DND-41 (cell line): ENCODE measurements around the gene AQP2.

Source experiments
- ATAC-seq: fragments of 200-7000 bp; cut with Tn5 transposase; 3 replicates; pipeline ENCODE4 v1.9.1; 2021; ENCODE audit warnings: low read depth; ENCODE audit not compliant: insufficient read depth
- DNase-seq: peaks from one replicate; pipeline ENCODE4 v3.0.0-alpha.2; 2020
- H2AFZ ChIP-seq: 2 replicates; pipeline ENCODE4 v1.6.0; 2012; ENCODE audit warnings: low read depth, low read length
- H3K27ac ChIP-seq: 2 replicates; pipeline ENCODE4 v1.5.1; 2012; ENCODE audit warnings: low read length, inconsistent platforms
- H3K27me3 ChIP-seq: fragments of 200-600 bp; sonication (generic); 2 replicates; pipeline ENCODE4 v1.6.0; 2012; ENCODE audit warnings: low read length, mild to moderate bottlenecking, inconsistent platforms; ENCODE audit not compliant: insufficient read depth, poor library complexity
- H3K36me3 ChIP-seq: 2 replicates; pipeline ENCODE4 v1.5.1; 2012; ENCODE audit warnings: low read length, inconsistent platforms; ENCODE audit not compliant: insufficient read depth
- H3K4me1 ChIP-seq: 2 replicates; pipeline ENCODE4 v1.5.1; 2012; ENCODE audit warnings: mild to moderate bottlenecking, low read length; ENCODE audit not compliant: insufficient read depth
- H3K4me2 ChIP-seq: 2 replicates; pipeline ENCODE4 v1.6.0; 2012; ENCODE audit warnings: mild to moderate bottlenecking, moderate library complexity, low read length, inconsistent platforms; ENCODE audit not compliant: insufficient read depth
- H3K4me3 ChIP-seq, 2 experiments: fragments of 200-600 bp in 1 of 2; shearing (Covaris generic) in 1 of 2; 2 replicates each; pipeline ENCODE4 v1.5.1; 2012 to 2016; ENCODE audit warnings: inconsistent platforms in 2 of 2, low read length in 2 of 2, mild to moderate bottlenecking in 2 of 2, low read depth in 1 of 2, moderate library complexity in 1 of 2
- H3K79me2 ChIP-seq: 2 replicates; pipeline ENCODE4 v1.6.0; 2012; ENCODE audit warnings: low read length, inconsistent platforms; ENCODE audit not compliant: insufficient read depth
- H3K9ac ChIP-seq: 2 replicates; pipeline ENCODE4 v1.6.0; 2012; ENCODE audit warnings: low read depth, mild to moderate bottlenecking, inconsistent platforms, low read length, moderate library complexity
- H3K9me3 ChIP-seq: 2 replicates; pipeline ENCODE4 v1.5.1; 2012; ENCODE audit warnings: low read length, moderate library complexity, mild to moderate bottlenecking, inconsistent platforms; ENCODE audit not compliant: insufficient read depth, severe bottlenecking
- H4K20me1 ChIP-seq: 2 replicates; pipeline ENCODE4 v1.6.0; 2012; ENCODE audit warnings: low read length; ENCODE audit not compliant: insufficient read depth
- EZH2 ChIP-seq: IDR thresholded peaks from 3 replicates; pipeline ENCODE4 v1.6.1; 2012; ENCODE audit warnings: borderline replicate concordance, low read depth, mild to moderate bottlenecking, moderate library complexity, low read length, inconsistent platforms; ENCODE audit not compliant: severe bottlenecking
- TF ChIP-seq, protein P1 (sequence below): IDR thresholded peaks from 2 replicates; pipeline ENCODE4 v1.5.1; 2012; ENCODE audit warnings: borderline replicate concordance, low read length, moderate library complexity, mild to moderate bottlenecking; ENCODE audit not compliant: poor library complexity, severe bottlenecking; ENCODE audit errors: extremely low read depth

AQP2 gene, protein sequence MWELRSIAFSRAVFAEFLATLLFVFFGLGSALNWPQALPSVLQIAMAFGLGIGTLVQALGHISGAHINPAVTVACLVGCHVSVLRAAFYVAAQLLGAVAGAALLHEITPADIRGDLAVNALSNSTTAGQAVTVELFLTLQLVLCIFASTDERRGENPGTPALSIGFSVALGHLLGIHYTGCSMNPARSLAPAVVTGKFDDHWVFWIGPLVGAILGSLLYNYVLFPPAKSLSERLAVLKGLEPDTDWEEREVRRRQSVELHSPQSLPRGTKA

DNA sequence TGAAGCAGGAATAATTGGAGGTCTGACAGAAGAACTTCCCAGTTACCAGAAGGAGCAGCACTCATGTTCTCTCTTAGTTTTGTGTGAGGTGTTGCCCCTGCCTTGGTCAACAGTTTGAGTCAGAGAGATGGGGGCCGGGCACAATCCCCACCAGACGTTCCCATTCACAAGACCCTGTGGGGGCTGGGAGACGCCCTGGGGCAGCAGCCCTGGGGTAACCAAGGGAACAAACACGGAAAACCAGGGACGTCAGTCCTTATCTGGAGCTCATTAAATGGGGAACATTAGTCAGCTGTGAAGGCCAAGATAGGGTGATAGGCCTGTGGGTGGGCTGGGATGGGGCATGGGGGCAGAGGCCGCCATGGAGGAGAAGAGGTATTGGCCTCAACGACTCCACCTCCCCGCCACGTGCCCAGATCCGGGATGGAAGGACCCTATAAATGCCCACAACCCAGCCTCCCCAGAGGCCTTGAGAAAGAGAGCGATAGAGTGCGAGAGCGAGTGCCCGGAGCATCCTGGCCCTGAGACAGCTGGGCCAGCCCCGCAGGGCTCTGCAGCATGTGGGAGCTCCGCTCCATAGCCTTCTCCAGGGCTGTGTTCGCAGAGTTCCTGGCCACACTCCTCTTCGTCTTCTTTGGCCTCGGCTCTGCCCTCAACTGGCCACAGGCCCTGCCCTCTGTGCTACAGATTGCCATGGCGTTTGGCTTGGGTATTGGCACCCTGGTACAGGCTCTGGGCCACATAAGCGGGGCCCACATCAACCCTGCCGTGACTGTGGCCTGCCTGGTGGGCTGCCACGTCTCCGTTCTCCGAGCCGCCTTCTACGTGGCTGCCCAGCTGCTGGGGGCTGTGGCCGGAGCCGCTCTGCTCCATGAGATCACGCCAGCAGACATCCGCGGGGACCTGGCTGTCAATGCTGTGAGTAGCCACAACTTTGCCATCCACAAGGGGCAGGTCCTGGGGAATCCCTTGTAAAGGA is at the start of gene AQP2:
Gene AQP2 (plus strand): TSS at position 465 of the 979 bp plus-strand sequence. CDS start 94 bp downstream, at position 559.
- no peak within 1 kb of the TSS for H3K27ac ChIP-seq
- no peak within 1 kb of the TSS for H3K4me3 ChIP-seq
- ATAC-seq: no peak
- H3K79me2 ChIP-seq: no peaks in the 10 kb centered on the region
- no peaks in the 10 kb centered on the region for H3K27me3 ChIP-seq
- H3K4me2 ChIP-seq: no peak within 1 kb of the TSS
- no peaks in the 10 kb centered on the region for H3K9me3 ChIP-seq
- TF ChIP-seq, protein P1, sequence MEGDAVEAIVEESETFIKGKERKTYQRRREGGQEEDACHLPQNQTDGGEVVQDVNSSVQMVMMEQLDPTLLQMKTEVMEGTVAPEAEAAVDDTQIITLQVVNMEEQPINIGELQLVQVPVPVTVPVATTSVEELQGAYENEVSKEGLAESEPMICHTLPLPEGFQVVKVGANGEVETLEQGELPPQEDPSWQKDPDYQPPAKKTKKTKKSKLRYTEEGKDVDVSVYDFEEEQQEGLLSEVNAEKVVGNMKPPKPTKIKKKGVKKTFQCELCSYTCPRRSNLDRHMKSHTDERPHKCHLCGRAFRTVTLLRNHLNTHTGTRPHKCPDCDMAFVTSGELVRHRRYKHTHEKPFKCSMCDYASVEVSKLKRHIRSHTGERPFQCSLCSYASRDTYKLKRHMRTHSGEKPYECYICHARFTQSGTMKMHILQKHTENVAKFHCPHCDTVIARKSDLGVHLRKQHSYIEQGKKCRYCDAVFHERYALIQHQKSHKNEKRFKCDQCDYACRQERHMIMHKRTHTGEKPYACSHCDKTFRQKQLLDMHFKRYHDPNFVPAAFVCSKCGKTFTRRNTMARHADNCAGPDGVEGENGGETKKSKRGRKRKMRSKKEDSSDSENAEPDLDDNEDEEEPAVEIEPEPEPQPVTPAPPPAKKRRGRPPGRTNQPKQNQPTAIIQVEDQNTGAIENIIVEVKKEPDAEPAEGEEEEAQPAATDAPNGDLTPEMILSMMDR: no peak
- TF ChIP-seq EZH2: no peak
- H3K36me3 ChIP-seq: no peaks in the 10 kb centered on the region
- no peaks in the 10 kb centered on the region for H4K20me1 ChIP-seq
- no peak within 1 kb of the TSS for H3K9ac ChIP-seq
- H2AFZ ChIP-seq: no peak within 1 kb of the TSS
- no peak for DNase-seq
- H3K4me1 ChIP-seq: peaks cover 4% of the 10 kb centered on the region

DNA sequence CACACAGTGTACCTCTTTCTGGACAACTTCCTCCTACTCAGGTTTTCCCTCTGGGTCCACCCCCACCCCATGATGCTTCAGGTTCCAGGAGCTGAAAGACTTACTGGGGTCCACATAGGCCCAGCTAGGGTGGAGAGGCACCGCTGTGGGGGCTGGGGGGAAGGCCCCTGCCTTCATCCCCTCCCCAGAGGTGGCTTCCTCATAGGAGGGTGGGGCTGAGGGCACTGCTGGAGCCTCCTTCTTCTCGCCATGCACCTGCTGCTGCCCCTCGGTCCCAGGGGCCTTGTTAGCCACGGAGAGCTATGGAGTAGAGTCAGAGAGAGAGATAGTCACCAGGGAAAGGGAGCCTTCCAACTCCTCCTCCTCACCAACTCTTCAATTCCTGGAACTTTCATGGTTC is 49.5 kb upstream of the AQP2 start:
- H3K36me3 ChIP-seq: no peaks in the 10 kb centered on the region
- no peaks in the 10 kb centered on the region for H3K79me2 ChIP-seq
- H4K20me1 ChIP-seq: no peaks in the 10 kb centered on the region
- H3K4me2 ChIP-seq: no peak overlapping the region
- no peak for DNase-seq
- peaks cover 15% of the 10 kb centered on the region for H3K4me1 ChIP-seq
- H3K9ac ChIP-seq: no peak overlapping the region
- H3K27ac ChIP-seq: no peak overlapping the region
- H3K9me3 ChIP-seq: no peaks in the 10 kb centered on the region
- no peak for ATAC-seq
- no peak overlapping the region for H2AFZ ChIP-seq
- TF ChIP-seq EZH2: no peak
- TF ChIP-seq, protein P1: no peak
- H3K4me3 ChIP-seq: no peak overlapping the region
- H3K27me3 ChIP-seq: peaks cover 20% of the 10 kb centered on the region

DNA sequence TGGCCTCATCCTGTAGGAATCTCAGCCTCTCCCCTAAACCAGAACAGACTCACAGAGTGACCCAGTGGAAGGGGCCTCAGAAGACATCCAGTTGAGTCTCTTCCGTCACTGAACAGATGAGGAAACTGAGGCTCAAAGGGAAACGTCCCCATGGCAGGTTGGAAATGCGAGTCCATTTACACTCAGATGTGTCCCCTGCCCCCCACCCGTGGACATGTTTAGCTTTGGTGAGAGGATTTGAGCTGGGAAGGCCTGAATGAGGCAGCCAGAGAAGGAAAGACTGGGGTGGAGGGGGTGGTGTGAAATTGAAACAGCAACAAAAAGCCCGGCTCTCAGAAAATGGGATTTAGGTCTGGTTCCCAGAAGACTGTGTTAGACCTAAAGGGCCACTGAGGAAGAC is 48.6 kb upstream of the AQP2 start:
- Histone ChIP-seq H3K27me3 (peaks cover 20% of the 10 kb centered on the region), H2AFZ (no peak overlapping the region), H3K79me2 (no peaks in the 10 kb centered on the region), H3K4me2 (no peak overlapping the region), H3K4me3 (no peak overlapping the region), H3K9ac (no peak overlapping the region), H4K20me1 (no peaks in the 10 kb centered on the region), H3K9me3 (no peaks in the 10 kb centered on the region), H3K36me3 (no peaks in the 10 kb centered on the region), H3K27ac (no peak overlapping the region), H3K4me1 (peaks cover 15% of the 10 kb centered on the region)
- no peak for ATAC-seq
- DNase-seq: no peak
- no peak for TF ChIP-seq EZH2
- TF ChIP-seq, protein P1: no peak
